ENCODE data around the gene TTLL8. TPM values are rescaled to one million over a fixed set of nuclear protein-coding genes. Genes with fewer than 3 reads are reported as not detected.

The TTLL8 gene
- total RNA-seq, 1 experiment from 2014 or later, result not detected

- no peak for DNase-seq (ENCODE audit: low read depth)
Measured at GRCh38 chr22:50083462-50084079, 25.5 kb upstream of the TTLL8 start.

GRCh38 chr22:50082961-50083461 is 24.9 kb upstream of the TTLL8 start:
- no peak for DNase-seq (ENCODE audit: low read depth)

GRCh38 chr22:50082197-50082715 is 24.2 kb upstream of the TTLL8 start:
- DNase-seq (ENCODE audit: low read depth), result no peak

GRCh38 chr22:50081426-50082196 is 23.5 kb upstream of the TTLL8 start:
- no peak for DNase-seq (ENCODE audit: low read depth)

GRCh38 chr22:50080077-50080465 is 22.0 kb upstream of the TTLL8 start:
- no peak for DNase-seq (ENCODE audit: low read depth)

- no peak for DNase-seq (ENCODE audit: low read depth)
Measured at GRCh38 chr22:50078761-50079160, 20.7 kb upstream of the TTLL8 start.

GRCh38 chr22:50078246-50078645 is 20.1 kb upstream of the TTLL8 start:
- DNase-seq (ENCODE audit: low read depth), result no peak

- no peak for DNase-seq (ENCODE audit: low read depth)
Measured at GRCh38 chr22:50076646-50077535, 18.8 kb upstream of the TTLL8 start.

GRCh38 chr22:50074551-50075530 is 16.7 kb upstream of the TTLL8 start:
- DNase-seq (ENCODE audit: low read depth), result no peak

- no peak for DNase-seq (ENCODE audit: low read depth)
Measured at GRCh38 chr22:50074056-50074455, 16.0 kb upstream of the TTLL8 start.

- no peak for DNase-seq (ENCODE audit: low read depth)
Measured at GRCh38 chr22:50072714-50073538, 14.8 kb upstream of the TTLL8 start.

GRCh38 chr22:50072167-50072555 is 14.1 kb upstream of the TTLL8 start:
- no peak for DNase-seq (ENCODE audit: low read depth)

GRCh38 chr22:50071432-50072166 is 13.5 kb upstream of the TTLL8 start:
- DNase-seq (ENCODE audit: low read depth), result peak; percentile 59

- DNase-seq (ENCODE audit: low read depth), result no peak
Measured at GRCh38 chr22:50070366-50070765, 12.3 kb upstream of the TTLL8 start.

- DNase-seq (ENCODE audit: low read depth), result no peak
Measured at GRCh38 chr22:50068096-50068495, 10.0 kb upstream of the TTLL8 start.

GRCh38 chr22:50067244-50067643 is 9.1 kb upstream of the TTLL8 start:
- DNase-seq (ENCODE audit: low read depth), result no peak

- no peak for DNase-seq (ENCODE audit: low read depth)
Measured at GRCh38 chr22:50064453-50064852, 6.4 kb upstream of the TTLL8 start.

- DNase-seq (ENCODE audit: low read depth), result no peak
Measured at GRCh38 chr22:50063589-50064393, 5.7 kb upstream of the TTLL8 start.
